Gastroesophageal sphincter (tissue), 4 donors: Measurements from ENCODE around the gene CLDN4. TPM values are rescaled to one million over a fixed set of nuclear protein-coding genes. Genes with fewer than 3 reads are reported as not detected.
"Not testable (repeated sequence)": the region's sequence is repeated elsewhere in the genome, so short reads cannot be mapped to it uniquely, and the experiment has no call there.

Experiments
- ATAC-seq: fragments of 150-250 bp; one replicate; pipeline ENCODE4 v1.9.1; 2016; ENCODE audit warnings: mild to moderate bottlenecking, moderate library complexity
- H3K27ac ChIP-seq, 4 donors: fragments of 200-600 bp; sonication (generic) in 3 of 4; 1 replicate in 3 of 4; 2 replicates in 1 of 4; pipeline ENCODE4 v1.5.1; 2016 to 2019
- H3K27me3 ChIP-seq: fragments of 200-600 bp; sonication (generic); one replicate; pipeline ENCODE4 v1.5.1; 2019
- H3K36me3 ChIP-seq, 2 donors: fragments of 200-600 bp; sonication (generic); one replicate each; pipeline ENCODE4 v1.5.1; 2019; ENCODE audit warnings: control low read depth in 1 of 2
- H3K4me1 ChIP-seq, 3 donors: fragments of 200-600 bp; sonication (generic); 1 replicate in 2 of 3; 2 replicates in 1 of 3; pipeline ENCODE4 v1.5.1; 2016 to 2019; ENCODE audit warnings: control low read depth in 2 of 3
- H3K4me3 ChIP-seq, 2 donors: fragments of 200-600 bp; sonication (generic); one replicate each; pipeline ENCODE4 v1.5.1; 2019; ENCODE audit warnings: mild to moderate bottlenecking in 1 of 2, moderate library complexity in 1 of 2
- H3K9me3 ChIP-seq, 3 donors: fragments of 200-600 bp; sonication (generic); one replicate each; pipeline ENCODE4 v1.5.1; 2017 to 2019; ENCODE audit warnings: control low read depth in 2 of 3
- CTCF ChIP-seq, 4 experiments: fragments of 200-600 bp in 2 of 4; fragments of 450-650 bp in 2 of 4; sonication (generic) in 1 of 4; IDR thresholded peaks; one replicate each; pipeline ENCODE4 v1.5.1; 2017 to 2019; ENCODE audit warnings: antibody characterized with exemption in 4 of 4, mild to moderate bottlenecking in 2 of 4, moderate library complexity in 2 of 4
- EP300 ChIP-seq: sonication (generic); formaldehyde crosslinking; IDR thresholded peaks from one replicate; pipeline ENCODE4 v1.6.1; 2017; ENCODE audit warnings: antibody characterized with exemption, mild to moderate bottlenecking
- POLR2A ChIP-seq, 2 donors: fragments of 450-650 bp; IDR thresholded peaks; one replicate each; pipeline ENCODE4 v1.6.1; 2017; ENCODE audit warnings: antibody characterized with exemption in 2 of 2, mild to moderate bottlenecking in 2 of 2, moderate library complexity in 1 of 2
- POLR2AphosphoS5 ChIP-seq: sonication (generic); formaldehyde crosslinking; IDR thresholded peaks from one replicate; pipeline ENCODE4 v1.6.1; 2017; ENCODE audit warnings: antibody characterized with exemption
- whole genome bisulfite sequencing, 2 donors: methylation state at CpG; one replicate each; pipeline ENCODE4 v1.1.5; 2018; ENCODE audit warnings: low coverage in 1 of 2; 5-methylcytosine and 5-hydroxymethylcytosine counted together
- total RNA-seq, 4 donors: library from RNA; depleted of rRNA; stranded (reverse); fragments of >200 nt; gene quantifications; one replicate each; pipeline ENCODE4 v1.1.0, GENCODE V29; 2016

The CLDN4 gene
- total RNA-seq, 4 donors from 2014 or later = 0.54 to 16.8 (median 0.79) TPM

GRCh38 chr7:73834626-73835191 is 3.9 kb downstream of the CLDN4 start:
- Histone ChIP-seq H3K36me3 (no peaks in the 10 kb centered on the region), H3K27me3 (peaks cover 48% of the 10 kb centered on the region), H3K4me1 (peaks cover 0 to 15% (median 3%) of the 10 kb centered on the region in 3 donors), H3K9me3 (no peaks in the 10 kb centered on the region), H3K27ac (no peak overlapping the region), H3K4me3 (no peak overlapping the region)
- WGBS, 2 donors = 80 to 100% methylated on average over 1 to 3 of the region's 11 CpGs
- no peak for TF ChIP-seq POLR2AphosphoS5
- no peak for TF ChIP-seq EP300
- ATAC-seq = no peak

- not testable (repeated sequence) for H3K36me3 ChIP-seq, H3K9me3 ChIP-seq, H3K4me3 ChIP-seq, H3K27ac ChIP-seq, ATAC-seq
- Histone ChIP-seq H3K27me3 (peaks cover 23% of the 10 kb centered on the region), H3K4me1 (peaks cover 0 to 24% (median 6%) of the 10 kb centered on the region in 3 donors)
Observed at GRCh38 chr7:73837167-73837566, 6.4 kb downstream of the CLDN4 start.

GRCh38 chr7:73838642-73839041 is 7.8 kb downstream of the CLDN4 start:
- H3K4me1 ChIP-seq = peaks cover 0 to 23% (median 6%) of the 10 kb centered on the region in 3 donors
- 55 to 68% methylated on average over 4 of the region's 6 CpGs for WGBS, 2 donors
- no peaks in the 10 kb centered on the region for H3K9me3 ChIP-seq
- no peak for ATAC-seq
- no peak overlapping the region for H3K27ac ChIP-seq
- H3K27me3 ChIP-seq = peaks cover 8% of the 10 kb centered on the region
- no peak overlapping the region for H3K4me3 ChIP-seq
- no peaks in the 10 kb centered on the region for H3K36me3 ChIP-seq
- TF ChIP-seq EP300 = no peak
- no peak for TF ChIP-seq POLR2A (IDR thresholded peaks at IDR 0.05)
- no peak for TF ChIP-seq CTCF (IDR thresholded peaks at IDR 0.05)
- no peak for TF ChIP-seq POLR2AphosphoS5

GRCh38 chr7:73839290-73839689 is 8.5 kb downstream of the CLDN4 start:
- WGBS, 2 donors = 60 to 80% methylated on average over 1 of the region's 7 CpGs
- Histone ChIP-seq H3K36me3 (no peaks in the 10 kb centered on the region), H3K27me3 (peaks cover 6% of the 10 kb centered on the region), H3K9me3 (no peaks in the 10 kb centered on the region), H3K4me1 (peaks cover 0 to 28% (median 6%) of the 10 kb centered on the region in 3 donors), H3K4me3 (no peak overlapping the region), H3K27ac (no peak overlapping the region)
- TF ChIP-seq POLR2AphosphoS5 = no peak
- TF ChIP-seq POLR2A (IDR thresholded peaks at IDR 0.05) = no peak
- TF ChIP-seq CTCF (IDR thresholded peaks at IDR 0.05) = no peak
- no peak for TF ChIP-seq EP300
- ATAC-seq = no peak

GRCh38 chr7:73839743-73840714 is 9.2 kb downstream of the CLDN4 start:
- Histone ChIP-seq H3K27me3 (no peaks in the 10 kb centered on the region), H3K4me1 (peaks cover 0 to 28% (median 6%) of the 10 kb centered on the region in 3 donors), H3K36me3 (no peaks in the 10 kb centered on the region), H3K27ac (no peak overlapping the region), H3K4me3 (no peak overlapping the region), H3K9me3 (no peaks in the 10 kb centered on the region)
- TF ChIP-seq POLR2AphosphoS5 = no peak
- TF ChIP-seq POLR2A (IDR thresholded peaks at IDR 0.05) = no peak
- no peak for TF ChIP-seq EP300
- TF ChIP-seq CTCF (IDR thresholded peaks at IDR 0.05) = no peak
- ATAC-seq = no peak
- 83 to 84% methylated on average over 1 to 7 of the region's 22 CpGs for WGBS, 2 donors
